Caco-2 (cell line): ENCODE results near the gene HEXB. TPM values are rescaled to one million over a fixed set of nuclear protein-coding genes. Genes with fewer than 3 reads are reported as not detected.

Source experiments
- Bru-seq: library from RNA; stranded (reverse); fragments of 400-500 nt; gene quantifications from one replicate; lab custom pipeline; 2021; lab: Mats Ljungman, UMichigan
- BruChase-seq, 2 experiments: library from RNA; stranded (reverse); fragments of 400-500 nt; gene quantifications; one replicate each; lab custom pipeline; 2021; lab: Mats Ljungman, UMichigan
- BruUV-seq: library from RNA; stranded (reverse); fragments of 400-500 nt; replicated peaks from 2 replicates; lab custom pipeline; 2021; lab: Mats Ljungman, UMichigan
- CTCF ChIA-PET: fragments of 300-600 bp; sonication (Branson Sonifier 250); formaldehyde crosslinking; loops from one replicate; lab custom pipeline; 2022; ENCODE audit warnings: antibody characterized with exemption; lab: Charles Lee
- POLR2A ChIA-PET: fragments of 300-600 bp; sonication (Branson Sonifier 250); formaldehyde crosslinking; loops from one replicate; lab custom pipeline; 2022; ENCODE audit warnings: antibody characterized with exemption; lab: Charles Lee
- DNase-seq, 2 experiments: peaks; one replicate each; pipeline versions ENCODE4 v3.0.0 to v3.0.0-alpha.2; 2020 to 2022
- H3K27me3 ChIP-seq: replicated peaks from 2 replicates; pipeline ENCODE4 v1.6.0; 2011; ENCODE audit warnings: low read length; ENCODE audit not compliant: control insufficient read depth, insufficient read depth
- H3K36me3 ChIP-seq: 2 replicates; pipeline ENCODE4 v1.5.1; 2011; ENCODE audit warnings: low read length; ENCODE audit not compliant: control insufficient read depth, insufficient read depth
- H3K4me1 ChIP-seq: fragments of 250-450 bp; sonication (Bioruptor Pico); 2 replicates; pipeline ENCODE4 v1.5.1; 2020; ENCODE audit warnings: mild to moderate bottlenecking
- H3K4me3 ChIP-seq: 2 replicates; pipeline ENCODE4 v1.5.1; 2011; ENCODE audit warnings: low read depth, mild to moderate bottlenecking, control low read depth, low read length
- H3K9me3 ChIP-seq: fragments of 250-450 bp; sonication (Bioruptor Pico); 2 replicates; pipeline ENCODE4 v1.5.1; 2020; ENCODE audit warnings: mild to moderate bottlenecking, moderate library complexity
- H3K27ac Mint-ChIP-seq: one replicate; pipeline ENCODE4 v1.8.0; 2022; ENCODE audit warnings: mixed read lengths; ENCODE audit not compliant: unreplicated experiment
- H3K27me3 Mint-ChIP-seq: one replicate; pipeline ENCODE4 v1.8.0; 2022; ENCODE audit warnings: mixed read lengths; ENCODE audit not compliant: insufficient read depth, unreplicated experiment
- H3K36me3 Mint-ChIP-seq: one replicate; pipeline ENCODE4 v1.8.0; 2022; ENCODE audit warnings: mild to moderate bottlenecking, mixed read lengths; ENCODE audit not compliant: insufficient read depth, unreplicated experiment
- H3K4me1 Mint-ChIP-seq: one replicate; pipeline ENCODE4 v1.8.0; 2022; ENCODE audit warnings: low read depth, mixed read lengths; ENCODE audit not compliant: unreplicated experiment
- H3K4me3 Mint-ChIP-seq: one replicate; pipeline ENCODE4 v1.8.0; 2022; ENCODE audit warnings: mild to moderate bottlenecking, moderate library complexity, mixed read lengths; ENCODE audit not compliant: unreplicated experiment
- H3K9me3 Mint-ChIP-seq: one replicate; pipeline ENCODE4 v1.8.0; 2022; ENCODE audit warnings: mixed read lengths; ENCODE audit not compliant: unreplicated experiment
- intact Hi-C: fragments of 100-400 bp; cut with micrococcal nuclease; formaldehyde crosslinking; loops from one replicate; pipeline ENCODE4 v1.10.0; 2022; ENCODE audit not compliant: unreplicated experiment
- long read RNA-seq: library from polyadenylated mRNA; stranded (forward); transcript quantifications from one replicate; pipeline ENCODE4 v2.0.0, GENCODE V29; 2022
- total RNA-seq: library from RNA; stranded (reverse); gene quantifications from 2 replicates; pipeline ENCODE4 v1.2.3, GENCODE V29; 2022
- TF ChIP-seq, protein P1 (sequence below), 2 experiments: fragments of 200-600 bp in 1 of 2; IDR thresholded peaks; 1 replicate in 1 of 2; 2 replicates in 1 of 2; pipeline versions ENCODE4 v1.5.1 to v1.8.0; 2011 to 2022; ENCODE audit warnings: antibody characterized with exemption in 1 of 2, control low read depth in 1 of 2, inconsistent platforms in 1 of 2, low read depth in 1 of 2, low read length in 1 of 2, mild to moderate bottlenecking in 1 of 2, moderate library complexity in 1 of 2; ENCODE audit not compliant: insufficient read depth in 1 of 2, severe bottlenecking in 1 of 2, unreplicated experiment in 1 of 2

HEXB gene
- total RNA-seq (217 and 230 TPM in 2 replicates), Bru-seq, nascent RNA (percentile 67 among the genes with signal in this experiment), BruChase-seq, experiment 1, labeled RNA remaining after a 2-hour chase (percentile 65 among the genes with signal in this experiment), BruChase-seq, experiment 2, labeled RNA remaining after a 6-hour chase (percentile 78 among the genes with signal in this experiment)
- long read RNA-seq, transcript HEXB-201 (14 exons, 1,901 nt): major isoform, 517 of 580 reads
- long read RNA-seq, transcript HEXB-209 (6 exons, 1,684 nt): minor isoform, 17 of 580 reads
- long read RNA-seq, partial matches to known transcripts: 13 of 580 reads
- long read RNA-seq, other reads (novel, unspliced or antisense): 28 of 580 reads

DNA sequence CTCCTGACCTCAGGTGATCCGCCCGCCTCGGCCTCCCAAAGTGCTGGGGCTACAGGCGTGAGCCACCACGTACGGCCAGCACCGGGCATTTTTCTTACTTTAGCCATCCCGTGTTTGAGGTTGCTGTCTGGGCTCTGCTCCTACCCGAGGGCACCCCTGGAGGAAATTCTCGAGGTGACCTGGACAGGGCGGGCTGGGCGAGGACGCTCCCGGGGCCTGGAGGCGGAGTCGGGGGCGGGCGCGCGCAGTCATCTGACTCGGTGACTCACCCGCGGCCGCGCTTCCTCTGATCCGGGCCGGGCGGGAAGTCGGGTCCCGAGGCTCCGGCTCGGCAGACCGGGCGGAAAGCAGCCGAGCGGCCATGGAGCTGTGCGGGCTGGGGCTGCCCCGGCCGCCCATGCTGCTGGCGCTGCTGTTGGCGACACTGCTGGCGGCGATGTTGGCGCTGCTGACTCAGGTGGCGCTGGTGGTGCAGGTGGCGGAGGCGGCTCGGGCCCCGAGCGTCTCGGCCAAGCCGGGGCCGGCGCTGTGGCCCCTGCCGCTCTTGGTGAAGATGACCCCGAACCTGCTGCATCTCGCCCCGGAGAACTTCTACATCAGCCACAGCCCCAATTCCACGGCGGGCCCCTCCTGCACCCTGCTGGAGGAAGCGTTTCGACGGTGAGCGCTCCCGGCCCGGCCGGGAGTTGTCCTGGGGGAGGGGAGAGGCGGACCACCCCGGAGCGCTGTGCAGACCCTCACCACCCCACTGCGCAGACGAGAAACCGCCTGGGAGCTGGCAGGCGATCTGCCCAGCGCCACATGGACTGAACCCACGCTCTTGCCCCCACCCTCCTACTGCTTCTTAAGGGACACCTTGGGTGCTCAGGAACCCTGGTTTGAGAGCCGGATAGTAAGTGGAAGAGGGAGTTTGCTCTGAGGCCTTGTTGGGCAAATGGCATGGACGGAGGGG, at the start of gene HEXB:
TSS of gene HEXB (plus strand) at position 334 of the 952 bp plus-strand sequence. CDS start at position 362, 28 bp downstream.
- DNase-seq: peak; percentile 93 to 94
- Histone ChIP-seq H3K36me3 (no peaks in the 10 kb centered on the region; the same call in 1 of the 2 replicates), H3K27me3 (no peaks in the 10 kb centered on the region), H3K4me1 (peaks cover 13% of the 10 kb centered on the region), H3K9me3 (no peaks in the 10 kb centered on the region), H3K4me3 (peak within 1 kb of the TSS; percentile 96)
- Mint-ChIP-seq H3K27ac (peak within 1 kb of the TSS; percentile 8), H3K36me3 (peaks cover 20% of the 10 kb centered on the region), H3K9me3 (no peaks in the 10 kb centered on the region), H3K4me1 (peaks cover 27% of the 10 kb centered on the region), H3K4me3 (peak within 1 kb of the TSS; percentile 71), H3K27me3 (no peaks in the 10 kb centered on the region)
- no TSS peak for BruUV-seq
- CTCF ChIA-PET: interaction anchor here (0.5 kb wide), 1 partner anchor 213 kb away, joined by 3 read pairs; no protein-coding TSS in a partner anchor
- intact Hi-C loops: loop anchor here (2.0 kb wide), 1 partner anchor 368 kb away; the partner anchor contains the start of gene GCNT4
- TF ChIP-seq, protein P1, sequence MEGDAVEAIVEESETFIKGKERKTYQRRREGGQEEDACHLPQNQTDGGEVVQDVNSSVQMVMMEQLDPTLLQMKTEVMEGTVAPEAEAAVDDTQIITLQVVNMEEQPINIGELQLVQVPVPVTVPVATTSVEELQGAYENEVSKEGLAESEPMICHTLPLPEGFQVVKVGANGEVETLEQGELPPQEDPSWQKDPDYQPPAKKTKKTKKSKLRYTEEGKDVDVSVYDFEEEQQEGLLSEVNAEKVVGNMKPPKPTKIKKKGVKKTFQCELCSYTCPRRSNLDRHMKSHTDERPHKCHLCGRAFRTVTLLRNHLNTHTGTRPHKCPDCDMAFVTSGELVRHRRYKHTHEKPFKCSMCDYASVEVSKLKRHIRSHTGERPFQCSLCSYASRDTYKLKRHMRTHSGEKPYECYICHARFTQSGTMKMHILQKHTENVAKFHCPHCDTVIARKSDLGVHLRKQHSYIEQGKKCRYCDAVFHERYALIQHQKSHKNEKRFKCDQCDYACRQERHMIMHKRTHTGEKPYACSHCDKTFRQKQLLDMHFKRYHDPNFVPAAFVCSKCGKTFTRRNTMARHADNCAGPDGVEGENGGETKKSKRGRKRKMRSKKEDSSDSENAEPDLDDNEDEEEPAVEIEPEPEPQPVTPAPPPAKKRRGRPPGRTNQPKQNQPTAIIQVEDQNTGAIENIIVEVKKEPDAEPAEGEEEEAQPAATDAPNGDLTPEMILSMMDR (IDR thresholded peaks at IDR 0.05; ENCODE audit: insufficient read depth in 1 of 2, low read depth in 1 of 2, low read length in 1 of 2, severe bottlenecking in 1 of 2, unreplicated experiment in 1 of 2): peak in 1 of 2 experiments; percentile 7
- POLR2A ChIA-PET: no interaction called here

DNA sequence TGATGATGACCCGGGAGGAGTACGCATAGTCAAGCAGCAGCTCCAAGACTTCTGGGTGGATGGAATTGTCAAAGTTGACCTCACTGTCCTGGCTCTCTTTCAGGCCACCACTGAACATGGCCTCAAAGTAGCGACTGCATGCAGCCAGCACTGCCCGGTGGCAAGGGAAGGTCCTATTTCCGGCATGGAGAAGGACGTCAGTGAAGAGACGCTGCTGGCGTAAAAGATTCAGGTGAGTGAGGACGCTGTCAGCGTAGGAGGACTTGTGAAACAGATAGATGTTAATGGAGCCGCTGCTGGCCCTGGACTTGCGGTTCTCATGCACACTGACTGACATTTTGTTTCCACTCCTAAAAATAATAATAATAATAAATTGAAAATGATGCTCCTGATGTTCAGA, 48.9 kb upstream of the HEXB start:
- POLR2A ChIA-PET: no interaction called here
- H3K9me3 ChIP-seq: no peaks in the 10 kb centered on the region
- Mint-ChIP-seq H3K4me1 (peaks cover 51% of the 10 kb centered on the region), H3K4me3 (peak overlapping the region; percentile 93), H3K36me3 (peaks cover 100% of the 10 kb centered on the region), H3K9me3 (no peaks in the 10 kb centered on the region), H3K27me3 (no peaks in the 10 kb centered on the region), H3K27ac (peak overlapping the region; percentile 93)
- H3K36me3 ChIP-seq: peaks cover 14% of the 10 kb centered on the region
- H3K4me1 ChIP-seq: peaks cover 56% of the 10 kb centered on the region
- DNase-seq: no peak
- TF ChIP-seq, protein P1 (IDR thresholded peaks at IDR 0.05; ENCODE audit: insufficient read depth in 1 of 2, low read depth in 1 of 2, low read length in 1 of 2, severe bottlenecking in 1 of 2, unreplicated experiment in 1 of 2): no peak
- no peak overlapping the region for H3K4me3 ChIP-seq
- intact Hi-C loops: no loop called here
- BruUV-seq: no TSS peak
- CTCF ChIA-PET: interaction anchor here (1.3 kb wide), 1 partner anchor 221 kb away, joined by 3 read pairs; no protein-coding TSS in a partner anchor
- H3K27me3 ChIP-seq: no peaks in the 10 kb centered on the region

DNA sequence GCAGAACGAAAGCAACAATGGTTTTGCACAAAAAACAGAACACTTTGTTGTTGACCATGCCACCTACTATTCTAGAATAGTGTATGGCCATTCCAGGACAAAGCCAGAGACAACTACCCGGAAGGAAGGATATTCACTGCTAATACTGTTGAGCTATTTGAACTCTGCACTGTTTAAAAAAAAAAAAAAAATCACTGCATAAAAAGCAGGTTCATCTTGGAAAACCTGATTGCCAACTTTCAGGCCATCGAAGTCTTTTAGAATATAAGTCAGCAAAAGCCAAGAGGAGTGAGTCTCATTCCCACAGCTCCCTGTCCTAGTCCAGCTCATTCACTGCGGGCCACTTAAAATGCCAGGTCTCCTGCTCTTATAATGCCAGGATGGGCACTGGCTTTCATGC, 48.5 kb upstream of the HEXB start:
- peak overlapping the region; percentile 93 for H3K4me3 Mint-ChIP-seq
- H3K4me1 ChIP-seq: peaks cover 52% of the 10 kb centered on the region
- intact Hi-C loops: no loop called here
- peaks cover 100% of the 10 kb centered on the region for H3K36me3 Mint-ChIP-seq
- POLR2A ChIA-PET: no interaction called here
- no peaks in the 10 kb centered on the region for H3K9me3 ChIP-seq
- peak overlapping the region; percentile 93 for H3K27ac Mint-ChIP-seq
- BruUV-seq: no TSS peak
- H3K27me3 Mint-ChIP-seq: no peaks in the 10 kb centered on the region
- peak in 1 of 2 experiments; percentile 66 for DNase-seq
- H3K36me3 ChIP-seq: peaks cover 13% of the 10 kb centered on the region
- TF ChIP-seq, protein P1 (IDR thresholded peaks at IDR 0.05; ENCODE audit: insufficient read depth in 1 of 2, low read depth in 1 of 2, low read length in 1 of 2, severe bottlenecking in 1 of 2, unreplicated experiment in 1 of 2): no peak
- peaks cover 47% of the 10 kb centered on the region for H3K4me1 Mint-ChIP-seq
- H3K9me3 Mint-ChIP-seq: no peaks in the 10 kb centered on the region
- H3K27me3 ChIP-seq: no peaks in the 10 kb centered on the region
- H3K4me3 ChIP-seq: peak overlapping the region; percentile 99; the same call in 1 of the 2 replicates
- CTCF ChIA-PET: interaction anchor here (1.3 kb wide), 1 partner anchor 221 kb away, joined by 3 read pairs; no protein-coding TSS in a partner anchor
